H9 (cell line): ENCODE data around the gene DOCK11. TPM values are rescaled to one million over a fixed set of nuclear protein-coding genes. Genes with fewer than 3 reads are reported as not detected.

Experiments
- DNase-seq: peaks from one replicate; pipeline ENCODE4 v3.0.0-alpha.2; 2017
- H2AFZ ChIP-seq: one replicate; pipeline ENCODE4 v1.6.1; 2013; ENCODE audit warnings: mild to moderate bottlenecking, low read length, control low read depth, moderate library complexity
- H2AK5ac ChIP-seq: 2 replicates; pipeline ENCODE4 v1.6.1; 2013; ENCODE audit warnings: low read length, control low read depth, mixed read lengths; ENCODE audit not compliant: insufficient read length
- H2BK120ac ChIP-seq: one replicate; pipeline ENCODE4 v1.6.1; 2013; ENCODE audit warnings: low read depth, mild to moderate bottlenecking, low read length, control low read depth, inconsistent platforms; ENCODE audit not compliant: poor library complexity, severe bottlenecking
- H2BK12ac ChIP-seq: 2 replicates; pipeline ENCODE4 v1.6.1; 2013; ENCODE audit warnings: low read length, control low read depth, mixed read lengths, low read depth; ENCODE audit not compliant: insufficient read length
- H2BK15ac ChIP-seq: 2 replicates; pipeline ENCODE4 v1.6.1; 2013; ENCODE audit warnings: low read depth, low read length, control low read depth
- H2BK20ac ChIP-seq: one replicate; pipeline ENCODE4 v1.6.1; 2013; ENCODE audit warnings: low read depth, mild to moderate bottlenecking, low read length, control low read depth, inconsistent platforms; ENCODE audit not compliant: poor library complexity, severe bottlenecking
- H2BK5ac ChIP-seq: 2 replicates; pipeline ENCODE4 v1.6.1; 2013; ENCODE audit warnings: low read length, control low read depth, mixed read lengths; ENCODE audit not compliant: insufficient read length
- H3K14ac ChIP-seq: 2 replicates; pipeline ENCODE4 v1.6.1; 2013; ENCODE audit warnings: low read length, control low read depth; ENCODE audit not compliant: insufficient read depth
- H3K18ac ChIP-seq: 2 replicates; pipeline ENCODE4 v1.6.1; 2013; ENCODE audit warnings: low read depth, mild to moderate bottlenecking, mixed read lengths, low read length, control low read depth; ENCODE audit not compliant: insufficient read length
- H3K23ac ChIP-seq: 2 replicates; pipeline ENCODE4 v1.6.1; 2013; ENCODE audit warnings: low read length, control low read depth, mixed read lengths, low read depth; ENCODE audit not compliant: insufficient read length
- H3K23me2 ChIP-seq: 2 replicates; pipeline ENCODE4 v1.6.1; 2013; ENCODE audit warnings: low read depth, mild to moderate bottlenecking, mixed read lengths, low read length, control low read depth; ENCODE audit not compliant: insufficient read length, poor library complexity, severe bottlenecking
- H3K27ac ChIP-seq: 2 replicates; pipeline ENCODE4 v1.5.1; 2013; ENCODE audit warnings: low read length, control low read depth, mixed read lengths, low read depth; ENCODE audit not compliant: insufficient read length
- H3K27me3 ChIP-seq: 2 replicates; pipeline ENCODE4 v1.6.1; 2013; ENCODE audit warnings: low read length, control low read depth, inconsistent platforms; ENCODE audit not compliant: insufficient read depth
- H3K4ac ChIP-seq: 2 replicates; pipeline ENCODE4 v1.6.1; 2013; ENCODE audit warnings: low read depth, mild to moderate bottlenecking, control low read depth, inconsistent platforms, low read length, moderate library complexity
- H3K4me1 ChIP-seq: 2 replicates; pipeline ENCODE4 v1.6.1; 2013; ENCODE audit warnings: low read length, control low read depth, inconsistent platforms; ENCODE audit not compliant: insufficient read depth
- H3K4me2 ChIP-seq: 2 replicates; pipeline ENCODE4 v1.6.1; 2013; ENCODE audit warnings: low read length, control low read depth, mixed read lengths; ENCODE audit not compliant: insufficient read length, insufficient read depth
- H3K56ac ChIP-seq: 2 replicates; pipeline ENCODE4 v1.6.1; 2013; ENCODE audit warnings: low read depth, mild to moderate bottlenecking, mixed read lengths, low read length, control low read depth; ENCODE audit not compliant: insufficient read length
- H3K79me1 ChIP-seq: 2 replicates; pipeline ENCODE4 v1.6.1; 2013; ENCODE audit warnings: low read depth, mild to moderate bottlenecking, moderate library complexity, low read length, control low read depth, inconsistent platforms; ENCODE audit not compliant: insufficient read depth, poor library complexity, severe bottlenecking
- H3K79me2 ChIP-seq: 2 replicates; pipeline ENCODE4 v1.6.1; 2013; ENCODE audit warnings: low read length, control low read depth, inconsistent platforms; ENCODE audit not compliant: insufficient read depth
- H3K9ac ChIP-seq: 2 replicates; pipeline ENCODE4 v1.6.1; 2013; ENCODE audit warnings: low read length, control low read depth, mixed read lengths; ENCODE audit not compliant: insufficient read length; ENCODE audit errors: extremely low read depth
- H3K9me3 ChIP-seq: one replicate; pipeline ENCODE4 v1.6.1; 2013; ENCODE audit warnings: low read depth, low read length, inconsistent platforms; ENCODE audit not compliant: control insufficient read depth
- H3T11ph ChIP-seq: one replicate; pipeline ENCODE4 v1.6.1; 2013; ENCODE audit warnings: mild to moderate bottlenecking, low read length, control low read depth, inconsistent platforms
- H4K20me1 ChIP-seq: one replicate; pipeline ENCODE4 v1.6.1; 2013; ENCODE audit not compliant: control insufficient read depth, insufficient read length, insufficient read depth
- H4K5ac ChIP-seq: 2 replicates; pipeline ENCODE4 v1.6.1; 2013; ENCODE audit warnings: low read depth, mild to moderate bottlenecking, mixed read lengths, low read length, control low read depth; ENCODE audit not compliant: insufficient read length
- H4K8ac ChIP-seq: replicated peaks from 2 replicates; pipeline ENCODE4 v1.6.1; 2013; ENCODE audit warnings: low read length, control low read depth, mixed read lengths, low read depth; ENCODE audit not compliant: insufficient read length
- H4K91ac ChIP-seq: 2 replicates; pipeline ENCODE4 v1.6.1; 2013; ENCODE audit warnings: low read depth, mild to moderate bottlenecking, moderate library complexity, mixed read lengths, low read length, control low read depth; ENCODE audit not compliant: insufficient read length
- H3K27ac Mint-ChIP-seq, 3 experiments: 2 replicates in 2 of 3; 3 replicates in 1 of 3; pipeline ENCODE4 v1.8.0; 2020 to 2021; ENCODE audit warnings: mixed read lengths in 3 of 3, mild to moderate bottlenecking in 1 of 3, moderate library complexity in 1 of 3
- H3K27me3 Mint-ChIP-seq: 2 replicates; pipeline ENCODE4 v1.8.0; 2021; ENCODE audit warnings: low read depth, mild to moderate bottlenecking, moderate library complexity, mixed read lengths
- H3K36me3 Mint-ChIP-seq, 3 experiments: 2 replicates in 2 of 3; 3 replicates in 1 of 3; pipeline ENCODE4 v1.8.0; 2020 to 2021; ENCODE audit warnings: low read depth in 3 of 3, mixed read lengths in 3 of 3; ENCODE audit not compliant: insufficient read depth in 1 of 3
- H3K4me1 Mint-ChIP-seq, 2 experiments: 2 replicates each; pipeline ENCODE4 v1.8.0; 2020; ENCODE audit warnings: mixed read lengths in 2 of 2
- H3K4me3 Mint-ChIP-seq, 2 experiments: 2 replicates in 1 of 2; 3 replicates in 1 of 2; pipeline ENCODE4 v1.8.0; 2020 to 2021; ENCODE audit warnings: mild to moderate bottlenecking in 2 of 2, mixed read lengths in 2 of 2, moderate library complexity in 1 of 2
- H3K9me3 Mint-ChIP-seq, 2 experiments: 2 replicates in 1 of 2; 3 replicates in 1 of 2; pipeline ENCODE4 v1.8.0; 2020; ENCODE audit warnings: mild to moderate bottlenecking in 2 of 2, mixed read lengths in 2 of 2, moderate library complexity in 1 of 2
- WGBS: extraction: QIAGEN DNeasy Blood & Tissue Kit; methylation state at CpG from one replicate; pipeline ENCODE4 v1.1.7; 2013; ENCODE audit warnings: missing lambda C conversion rate, low lambda C conversion rate, mixed read lengths; ENCODE audit not compliant: insufficient read length; ENCODE audit errors: extremely low coverage; 5-methylcytosine and 5-hydroxymethylcytosine counted together
- total RNA-seq: library from RNA; stranded (reverse); gene quantifications from 2 replicates; pipeline ENCODE4 v1.2.1, GENCODE V29; 2021
- TF ChIP-seq, protein P1 (sequence below): fragments of 200-600 bp; sonication (generic); conservative IDR thresholded peaks from 3 replicates; pipeline ENCODE4 v1.8.0; 2021; ENCODE audit warnings: antibody characterized with exemption, mild to moderate bottlenecking

The DOCK11 gene
- total RNA-seq, 1 experiment from 2014 or later = 6.2 TPM

DNA sequence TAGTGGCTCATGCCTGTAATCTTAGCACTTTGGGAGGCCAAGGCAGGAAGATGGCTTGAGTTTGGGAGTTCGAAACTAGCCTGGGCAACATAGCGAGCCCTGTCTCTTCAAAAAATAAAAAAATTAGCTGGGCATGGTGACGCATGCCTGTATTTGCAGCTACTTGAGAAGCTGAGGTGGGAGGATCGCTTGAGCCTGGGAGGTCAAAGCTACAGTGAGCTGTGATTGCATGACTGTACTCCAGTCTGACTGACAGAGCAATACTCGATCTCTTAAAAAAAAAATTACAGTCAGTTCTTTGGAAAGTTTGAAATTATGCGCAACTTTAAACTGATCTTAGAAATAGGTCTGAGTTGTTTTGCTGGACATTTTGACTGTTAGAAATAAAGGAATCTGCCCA is 55.8 kb downstream of the DOCK11 start:
- Histone ChIP-seq H3K23me2 (no peaks in the 10 kb centered on the region), H3K14ac (no peak overlapping the region), H2BK15ac (no peak overlapping the region), H3T11ph (no peak overlapping the region), H2BK120ac (no peak overlapping the region), H3K27me3 (no peaks in the 10 kb centered on the region), H4K5ac (no peak overlapping the region), H3K4me2 (no peak overlapping the region), H2BK5ac (no peak overlapping the region), H3K79me1 (no peaks in the 10 kb centered on the region), H3K18ac (no peak overlapping the region), H2BK20ac (no peak overlapping the region), H4K91ac (no peak overlapping the region), H3K9me3 (peaks cover 34% of the 10 kb centered on the region), H3K79me2 (no peaks in the 10 kb centered on the region), H3K9ac (no peak overlapping the region), H2BK12ac (no peak overlapping the region), H2AFZ (no peak overlapping the region), H3K4me1 (no peaks in the 10 kb centered on the region), H4K8ac (no peak overlapping the region), H3K4ac (no peak overlapping the region), H3K56ac (no peak overlapping the region), H2AK5ac (no peak overlapping the region), H3K27ac (no peak overlapping the region), H3K23ac (no peak overlapping the region), H4K20me1 (no peaks in the 10 kb centered on the region)
- no peak overlapping the region for H3K27ac Mint-ChIP-seq
- TF ChIP-seq, protein P1, sequence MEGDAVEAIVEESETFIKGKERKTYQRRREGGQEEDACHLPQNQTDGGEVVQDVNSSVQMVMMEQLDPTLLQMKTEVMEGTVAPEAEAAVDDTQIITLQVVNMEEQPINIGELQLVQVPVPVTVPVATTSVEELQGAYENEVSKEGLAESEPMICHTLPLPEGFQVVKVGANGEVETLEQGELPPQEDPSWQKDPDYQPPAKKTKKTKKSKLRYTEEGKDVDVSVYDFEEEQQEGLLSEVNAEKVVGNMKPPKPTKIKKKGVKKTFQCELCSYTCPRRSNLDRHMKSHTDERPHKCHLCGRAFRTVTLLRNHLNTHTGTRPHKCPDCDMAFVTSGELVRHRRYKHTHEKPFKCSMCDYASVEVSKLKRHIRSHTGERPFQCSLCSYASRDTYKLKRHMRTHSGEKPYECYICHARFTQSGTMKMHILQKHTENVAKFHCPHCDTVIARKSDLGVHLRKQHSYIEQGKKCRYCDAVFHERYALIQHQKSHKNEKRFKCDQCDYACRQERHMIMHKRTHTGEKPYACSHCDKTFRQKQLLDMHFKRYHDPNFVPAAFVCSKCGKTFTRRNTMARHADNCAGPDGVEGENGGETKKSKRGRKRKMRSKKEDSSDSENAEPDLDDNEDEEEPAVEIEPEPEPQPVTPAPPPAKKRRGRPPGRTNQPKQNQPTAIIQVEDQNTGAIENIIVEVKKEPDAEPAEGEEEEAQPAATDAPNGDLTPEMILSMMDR = no peak
- no peaks in the 10 kb centered on the region for H3K4me1 Mint-ChIP-seq
- H3K9me3 Mint-ChIP-seq = peaks cover 0 to 65% of the 10 kb centered on the region in 2 experiments; a peak in 3 of 5 replicates
- H3K4me3 Mint-ChIP-seq = no peak overlapping the region
- no peaks in the 10 kb centered on the region for H3K27me3 Mint-ChIP-seq
- WGBS = no CpG with 5 or more reads among the region's 6 CpGs
- no peak for DNase-seq
- H3K36me3 Mint-ChIP-seq = peaks cover 0 to 3% (median 3%) of the 10 kb centered on the region in 3 experiments; a peak in 1 of 7 replicates
